NCI-H2107 (cell line): ENCODE measurements around the gene LRMDA.

ENCODE experiments used
- DNase-seq: peaks from one replicate; lab custom pipeline; 2025; lab: John Stamatoyannopoulos, UW

Gene LRMDA

DNA sequence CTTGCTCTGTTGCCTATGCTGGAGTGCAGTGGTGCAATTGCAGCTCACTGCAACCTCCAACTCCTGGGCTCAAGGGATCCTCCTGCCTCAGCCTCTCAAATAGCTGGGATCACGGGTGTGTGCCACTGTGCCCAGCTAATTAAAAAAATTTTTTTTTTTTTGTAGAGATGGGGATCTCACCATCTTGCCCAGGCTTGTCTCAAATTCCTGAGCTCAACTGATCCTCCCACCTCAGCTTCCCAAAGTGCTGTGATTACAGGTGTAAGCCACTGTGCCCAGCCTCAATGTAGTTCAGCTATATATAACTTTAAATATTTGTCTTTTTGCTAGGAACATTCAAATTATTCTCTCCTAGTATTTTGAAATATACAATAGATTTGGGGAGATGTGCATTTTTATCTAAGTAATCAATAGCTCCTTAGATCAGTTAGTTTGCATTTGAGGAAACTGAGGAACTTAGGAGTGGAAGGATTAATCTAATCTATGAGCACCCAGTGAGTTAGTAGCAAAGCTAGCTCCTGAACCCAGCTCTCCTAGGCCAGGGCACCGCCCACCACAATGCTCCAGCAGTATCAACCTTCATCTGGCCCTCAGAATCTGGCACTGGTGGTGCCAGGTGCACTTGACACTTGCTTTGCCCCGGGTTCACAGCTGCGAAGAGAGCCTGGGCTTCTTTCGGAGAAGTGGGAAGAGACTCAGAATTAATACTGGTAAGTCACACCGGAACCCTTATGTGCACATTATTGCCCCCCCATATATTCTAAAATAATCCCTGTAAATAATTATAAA, 5.9 kb upstream of the LRMDA start:
- DNase-seq, result no peak

- no peak for DNase-seq
These were observed 4.5 kb upstream of the LRMDA start for GRCh38 chr10:75426880-75427279.

DNA sequence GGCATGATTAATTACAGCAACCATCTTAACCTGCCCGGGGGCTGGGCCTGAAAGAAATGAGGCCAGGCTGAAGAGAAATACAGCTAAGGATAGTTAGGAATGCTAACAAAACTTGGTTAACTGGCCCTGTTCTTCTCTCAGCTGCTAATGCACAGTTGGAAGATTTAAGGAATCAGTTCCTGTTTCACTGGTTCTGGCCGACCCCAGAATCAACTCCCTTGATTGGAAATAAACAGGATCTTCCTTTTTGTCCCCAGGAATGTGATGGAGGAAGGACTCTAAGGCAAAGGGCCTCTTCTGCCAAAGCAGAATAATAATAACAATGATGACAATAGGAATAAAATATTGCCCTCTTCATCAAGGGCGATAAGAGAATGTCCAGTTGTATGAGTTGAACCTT, 3.5 kb upstream of the LRMDA start:
- no peak for DNase-seq

GRCh38 chr10:75428434-75429158, 2.8 kb upstream of the LRMDA start:
- no peak for DNase-seq

DNA sequence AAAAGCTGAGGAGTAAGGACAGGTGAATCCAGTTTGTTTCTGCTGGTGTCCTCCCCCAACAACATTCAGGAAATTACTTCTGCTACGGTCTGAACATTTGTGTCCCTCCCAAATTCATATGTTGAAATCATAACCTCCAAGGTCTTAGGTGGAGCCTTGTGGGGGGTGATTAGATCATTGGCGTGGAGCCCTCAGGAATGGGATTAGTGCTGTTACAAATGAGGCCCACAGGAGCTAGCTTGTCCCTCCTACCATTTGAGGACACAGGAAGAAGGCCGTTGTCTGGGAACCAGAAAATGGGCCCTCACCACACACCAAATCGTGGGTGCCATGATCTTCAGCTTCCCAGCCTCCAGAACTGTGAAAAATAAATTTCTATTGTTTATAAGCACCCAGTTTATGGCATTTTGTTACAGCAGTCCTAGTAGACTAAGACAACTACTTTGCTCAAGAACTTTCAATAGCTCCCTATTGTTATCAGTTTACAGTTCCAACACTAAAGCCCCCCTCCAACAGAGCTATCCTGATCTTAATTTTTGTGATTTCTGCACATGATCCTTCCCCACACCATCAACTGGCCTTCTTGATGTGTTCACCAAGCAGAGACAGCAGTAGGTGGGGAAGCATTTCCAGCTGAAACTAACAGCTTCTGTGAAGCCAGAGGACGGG, 2.1 kb upstream of the LRMDA start:
- no peak for DNase-seq

- no peak for DNase-seq
These were observed 1.2 kb upstream of the LRMDA start for GRCh38 chr10:75430000-75430763.

DNA sequence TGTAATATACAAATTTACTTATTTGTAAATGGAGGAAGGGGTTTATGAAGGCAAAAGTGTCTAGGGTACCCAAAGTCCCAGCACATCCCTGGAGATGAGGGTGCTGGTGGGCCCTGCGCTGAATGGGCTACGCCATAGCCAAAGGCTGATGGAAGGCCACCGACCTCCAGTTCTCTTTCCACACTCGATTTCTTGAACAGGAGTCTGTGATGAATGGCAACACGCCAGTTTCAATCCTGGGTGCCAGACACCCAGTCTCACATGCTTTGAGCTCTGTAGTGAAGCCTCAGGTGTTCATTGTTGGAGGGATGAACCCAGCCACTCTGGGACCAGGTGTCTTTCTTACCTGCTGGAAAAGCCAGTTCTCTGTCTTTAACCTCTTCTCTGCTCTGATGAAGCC, 752 bp downstream of the LRMDA start:
- no peak for DNase-seq

DNA sequence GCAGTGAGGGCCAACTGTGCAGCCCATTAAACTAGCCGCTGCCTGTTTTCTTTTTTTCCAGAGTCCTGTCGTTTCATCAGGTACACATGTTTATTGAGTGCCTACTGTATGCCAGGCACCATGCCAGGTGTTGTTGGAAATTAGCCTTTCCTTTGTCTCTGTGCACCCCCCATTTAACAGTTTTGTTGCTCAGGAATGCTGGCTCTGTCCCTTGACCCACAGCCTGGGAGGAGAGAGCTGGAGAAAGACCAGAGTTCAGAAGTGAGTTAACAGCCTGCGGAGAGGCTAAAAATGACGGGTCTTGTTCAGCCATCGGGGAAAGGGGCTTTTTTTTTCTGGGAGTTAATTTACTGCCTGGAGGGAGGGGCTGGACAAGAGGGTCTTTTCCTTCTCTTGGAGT, 1.3 kb downstream of the LRMDA start:
- DNase-seq, result no peak

GRCh38 chr10:75433216-75433615, 1.8 kb downstream of the LRMDA start:
- DNase-seq, result no peak

DNA sequence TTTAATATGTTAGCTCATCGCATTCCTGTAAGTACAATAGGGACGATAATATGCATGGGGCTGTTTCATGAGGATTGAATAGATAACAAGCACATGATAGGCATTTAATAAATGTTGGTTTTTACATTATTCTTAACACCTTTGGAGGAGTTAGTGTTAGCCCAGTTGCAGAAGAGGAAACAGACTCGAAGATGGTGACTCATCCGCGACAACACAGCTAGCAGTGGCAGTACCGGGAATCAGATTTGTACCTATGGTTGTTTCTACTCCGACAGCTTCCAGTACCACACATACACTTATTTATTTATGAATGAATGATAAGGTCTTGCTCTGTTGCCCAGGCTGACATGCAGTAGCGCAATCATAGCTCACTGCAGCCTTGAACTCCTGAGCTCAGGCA, 2.9 kb downstream of the LRMDA start:
- DNase-seq, result no peak

DNA sequence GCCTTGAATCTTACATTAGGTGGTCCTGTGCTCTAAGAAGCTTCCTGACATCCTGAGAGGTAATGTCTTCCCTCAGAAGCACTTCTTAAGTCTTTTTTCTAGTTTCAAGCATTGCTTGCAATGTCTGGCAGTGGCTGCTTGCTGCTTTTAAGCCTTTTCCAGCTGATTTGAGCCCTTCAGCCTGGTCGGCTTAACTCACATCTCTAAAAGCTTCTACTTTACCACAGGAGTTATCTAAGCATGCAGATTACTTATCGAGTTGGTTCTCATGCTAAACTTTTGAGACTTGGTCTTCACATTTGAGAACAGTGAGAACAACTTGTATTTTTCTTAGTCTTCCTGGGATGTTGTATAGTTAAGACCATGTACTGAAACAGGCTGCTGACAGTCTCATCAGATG, 3.9 kb downstream of the LRMDA start:
- DNase-seq, result no peak

GRCh38 chr10:75436896-75437295, 5.5 kb downstream of the LRMDA start:
- DNase-seq, result no peak

GRCh38 chr10:75437693-75438092, 6.3 kb downstream of the LRMDA start:
- no peak for DNase-seq

- DNase-seq, result no peak
These were observed 6.9 kb downstream of the LRMDA start for GRCh38 chr10:75438275-75438674.

DNA sequence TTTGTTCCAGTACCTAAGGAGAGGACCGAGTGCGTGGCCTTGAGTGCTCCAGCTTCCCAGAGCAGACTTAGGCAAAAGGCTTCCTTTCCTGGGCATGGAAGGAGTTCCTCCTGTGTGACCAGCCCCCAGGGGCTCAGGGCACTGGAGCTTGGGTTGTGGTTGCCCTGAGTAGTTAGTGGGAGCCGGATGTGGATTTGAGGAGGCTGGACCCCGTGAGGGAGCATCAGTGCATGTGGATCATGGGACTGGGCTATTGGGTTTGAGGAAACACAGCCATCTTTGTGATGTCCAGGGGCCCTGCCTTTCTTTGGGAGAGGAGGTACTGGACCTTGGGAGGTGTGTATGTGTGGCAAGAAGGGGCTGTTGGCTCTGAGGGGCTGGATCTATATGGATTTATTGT, 8.4 kb downstream of the LRMDA start:
- DNase-seq, result no peak

GRCh38 chr10:75440271-75440793, 8.9 kb downstream of the LRMDA start:
- DNase-seq, result no peak

DNA sequence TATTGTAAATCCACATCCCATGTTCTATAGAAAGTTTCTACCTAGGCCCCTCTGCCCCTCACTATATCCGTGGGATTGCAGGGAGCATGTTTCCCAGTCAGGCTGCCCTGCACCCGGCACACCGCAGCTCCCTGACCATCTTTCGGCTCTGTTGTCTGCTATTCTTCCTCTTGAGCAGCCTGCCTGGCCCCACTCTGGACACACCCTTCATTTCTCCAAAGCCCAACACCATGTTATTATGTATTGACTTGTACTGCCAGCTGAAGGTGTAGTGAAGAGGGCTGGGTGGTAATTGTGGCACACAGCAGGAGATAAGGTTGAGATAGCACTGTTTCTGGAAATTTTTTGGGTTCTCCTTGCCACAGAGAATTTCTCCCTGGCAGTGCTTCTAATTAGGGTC, 9.8 kb downstream of the LRMDA start:
- no peak for DNase-seq

DNA sequence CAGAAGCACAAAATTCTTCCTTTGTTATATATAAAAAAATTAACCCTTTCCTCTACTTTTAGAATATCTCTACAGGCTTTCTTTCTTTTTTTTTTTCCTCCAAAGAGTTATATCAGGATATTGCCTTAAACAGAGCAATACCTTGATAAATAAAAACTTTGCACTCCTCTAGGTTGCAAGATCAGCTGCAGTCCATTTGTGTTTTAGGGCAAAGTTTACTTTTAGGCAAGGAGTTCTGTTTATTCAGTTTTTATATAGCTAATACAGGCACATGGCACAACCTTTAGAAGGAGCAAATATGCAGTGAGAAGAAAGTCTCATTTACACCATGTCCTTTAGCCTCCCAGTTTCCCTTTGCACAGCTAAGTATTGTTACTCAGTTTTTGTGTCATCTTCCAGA, 10.3 kb downstream of the LRMDA start:
- DNase-seq, result no peak

- DNase-seq, result no peak
These were observed 11.9 kb downstream of the LRMDA start for GRCh38 chr10:75443362-75443761.

GRCh38 chr10:75444781-75445386, 13.5 kb downstream of the LRMDA start:
- DNase-seq, result no peak

GRCh38 chr10:75446508-75446907, 15.1 kb downstream of the LRMDA start:
- DNase-seq, result no peak

- DNase-seq, result no peak
These were observed 16.7 kb downstream of the LRMDA start for GRCh38 chr10:75448166-75448565.
